K562 (cell line): ENCODE results near the gene PIK3R5. TPM values are rescaled to one million over a fixed set of nuclear protein-coding genes. Genes with fewer than 3 reads are reported as not detected.

Experiments
- CBX5 ChIP-seq: IDR thresholded peaks from 2 replicates; pipeline ENCODE4 v1.6.1; 2014; ENCODE audit warnings: low read depth, borderline replicate concordance
- KLF6 ChIP-seq: fragments of 250-450 bp; sonication (Bioruptor Pico); IDR thresholded peaks from 2 replicates; pipeline ENCODE4 v1.4.0; 2020; ENCODE audit warnings: mild to moderate bottlenecking, moderate library complexity, borderline replicate concordance
- polyA plus RNA-seq, 8 experiments: library from polyadenylated mRNA; depleted of rRNA in 4 of 8; stranded (reverse) in 5 of 8; unstranded in 3 of 8; fragments of >200 nt; fragmentation: Nextera tagmentation in 2 of 8; fragmentation: Illumina TruSeq in 1 of 8; extraction: Ambion mirVana in 2 of 8; extraction: Trizol in 1 of 8; gene quantifications; 2 replicates each; pipeline versions ENCODE4 v1.2.1 to v1.2.3, GENCODE V29; 2011 to 2014; ENCODE audit warnings: inconsistent platforms in 1 of 8, missing spikeins in 1 of 8
- total RNA-seq, 7 experiments: library from RNA; depleted of rRNA in 6 of 7; stranded (reverse); fragments of >200 nt in 6 of 7; fragmentation: Illumina TruSeq in 2 of 7; extraction: Trizol in 2 of 7; gene quantifications; 2 replicates each; pipeline versions ENCODE4 v1.2.1 to v1.2.3, GENCODE V29; 2011 to 2021; ENCODE audit warnings: low replicate concordance in 1 of 7
- TF ChIP-seq, protein P1 (sequence below), 2 experiments: fragments of 450-650 bp; IDR thresholded peaks; 2 replicates each; pipeline ENCODE4 v1.6.1; 2016; ENCODE audit warnings: mild to moderate bottlenecking in 2 of 2, borderline replicate concordance in 1 of 2, low read depth in 1 of 2, moderate library complexity in 1 of 2

Gene PIK3R5
- total and polyA plus RNA-seq, 9 of the 15 experiments (the other 6 are each of a cell fraction or from before 2014, with no cell fraction given) = 0.01 to 0.38 TPM; not detected in 7

DNA sequence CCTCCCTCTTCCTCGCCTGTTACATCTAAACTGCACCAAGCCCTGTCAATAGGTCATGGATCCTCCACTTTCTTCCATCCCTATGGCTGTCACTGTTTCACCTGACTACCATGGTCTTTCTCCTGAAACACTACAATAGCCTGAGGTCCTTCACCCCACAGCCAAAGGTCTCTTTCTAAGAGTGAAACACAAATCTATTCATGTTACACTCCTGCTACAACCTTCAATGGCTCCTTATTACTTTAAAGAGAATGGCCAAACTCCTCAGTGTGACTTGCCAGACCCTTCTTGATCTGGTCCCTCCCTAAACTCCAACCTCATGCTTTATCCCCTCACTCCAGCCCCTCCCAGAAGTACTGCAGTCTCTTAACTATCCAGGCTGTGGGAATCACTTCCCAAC is 97.4 kb downstream of the PIK3R5 start (continued):
- TF ChIP-seq, protein P1, sequence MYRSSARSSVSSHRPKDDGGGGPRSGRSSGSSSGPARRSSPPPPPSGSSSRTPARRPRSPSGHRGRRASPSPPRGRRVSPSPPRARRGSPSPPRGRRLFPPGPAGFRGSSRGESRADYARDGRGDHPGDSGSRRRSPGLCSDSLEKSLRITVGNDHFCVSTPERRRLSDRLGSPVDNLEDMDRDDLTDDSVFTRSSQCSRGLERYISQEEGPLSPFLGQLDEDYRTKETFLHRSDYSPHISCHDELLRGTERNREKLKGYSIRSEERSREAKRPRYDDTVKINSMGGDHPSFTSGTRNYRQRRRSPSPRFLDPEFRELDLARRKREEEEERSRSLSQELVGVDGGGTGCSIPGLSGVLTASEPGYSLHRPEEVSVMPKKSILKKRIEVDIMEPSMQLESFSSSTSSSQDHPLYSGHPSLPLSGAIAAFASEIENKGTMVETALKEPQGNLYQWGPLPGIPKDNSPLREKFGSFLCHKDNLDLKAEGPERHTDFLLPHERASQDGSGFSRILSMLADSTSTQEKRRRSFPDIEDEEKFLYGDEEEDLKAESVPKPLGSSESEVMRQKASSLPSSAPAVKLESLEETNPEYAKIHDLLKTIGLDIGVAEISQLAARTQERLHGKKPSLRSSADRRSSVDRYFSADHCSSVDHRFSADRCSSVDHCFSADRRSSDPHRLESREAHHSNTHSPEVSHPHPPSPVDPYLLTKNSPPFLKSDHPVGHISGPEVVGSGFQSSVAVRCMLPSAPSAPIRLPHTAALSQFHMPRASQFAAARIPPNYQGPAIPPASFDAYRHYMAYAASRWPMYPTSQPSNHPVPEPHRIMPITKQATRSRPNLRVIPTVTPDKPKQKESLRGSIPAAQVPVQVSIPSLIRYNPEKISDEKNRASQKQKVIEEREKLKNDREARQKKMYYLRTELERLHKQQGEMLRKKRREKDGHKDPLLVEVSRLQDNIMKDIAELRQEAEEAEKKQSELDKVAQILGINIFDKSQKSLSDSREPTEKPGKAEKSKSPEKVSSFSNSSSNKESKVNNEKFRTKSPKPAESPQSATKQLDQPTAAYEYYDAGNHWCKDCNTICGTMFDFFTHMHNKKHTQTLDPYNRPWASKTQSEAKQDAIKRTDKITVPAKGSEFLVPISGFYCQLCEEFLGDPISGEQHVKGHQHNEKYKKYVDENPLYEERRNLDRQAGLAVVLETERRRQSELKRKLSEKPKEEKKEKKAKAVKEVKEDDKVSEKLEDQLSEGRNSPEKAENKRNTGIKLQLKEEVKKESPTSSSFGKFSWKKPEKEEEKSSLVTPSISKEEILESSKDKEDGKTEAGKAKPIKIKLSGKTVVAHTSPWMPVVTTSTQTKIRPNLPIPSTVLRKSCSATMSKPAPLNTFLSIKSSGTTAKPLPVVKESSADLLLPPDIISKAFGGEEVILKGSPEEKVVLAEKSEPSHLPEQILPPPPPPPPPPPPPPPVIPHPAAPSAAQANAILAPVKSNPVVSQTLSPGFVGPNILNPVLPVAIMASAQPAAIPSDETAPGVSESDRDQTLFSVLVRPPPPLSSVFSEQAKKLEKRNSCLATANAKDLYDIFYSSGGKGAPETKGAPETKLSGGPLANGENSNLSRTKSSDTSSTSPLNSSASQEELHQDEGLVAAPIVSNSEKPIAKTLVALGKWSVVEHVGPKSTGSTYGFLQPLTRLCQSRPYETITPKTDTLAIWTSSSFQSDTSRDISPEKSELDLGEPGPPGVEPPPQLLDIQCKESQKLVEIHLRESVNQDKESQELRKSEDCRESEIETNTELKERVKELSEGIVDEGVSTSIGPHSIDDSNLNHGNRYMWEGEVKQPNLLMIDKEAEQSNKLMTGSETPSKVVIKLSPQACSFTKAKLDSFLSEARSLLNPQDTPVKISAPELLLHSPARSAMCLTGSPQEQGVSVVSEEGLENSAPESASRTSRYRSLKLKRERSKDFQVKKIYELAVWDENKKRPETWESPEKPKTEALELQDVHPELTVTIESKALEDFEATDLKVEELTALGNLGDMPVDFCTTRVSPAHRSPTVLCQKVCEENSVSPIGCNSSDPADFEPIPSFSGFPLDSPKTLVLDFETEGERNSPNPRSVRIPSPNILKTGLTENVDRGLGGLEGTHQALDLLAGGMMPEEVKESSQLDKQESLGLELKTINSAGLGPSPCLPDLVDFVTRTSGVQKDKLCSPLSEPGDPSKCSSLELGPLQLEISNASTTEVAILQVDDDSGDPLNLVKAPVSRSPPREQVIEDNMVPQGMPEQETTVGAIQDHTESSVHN (IDR thresholded peaks at IDR 0.05; ENCODE audit: borderline replicate concordance in 1 of 2, low read depth in 1 of 2) = no peak
- TF ChIP-seq KLF6 (CRISPR knock-in tag) = no peak
- TF ChIP-seq CBX5 = no peak
